VCaP (cell line): Measurements from ENCODE around the gene GJB2.

Experiments used
- H3K27ac ChIP-seq: fragments of 450-650 bp; 2 replicates; pipeline ENCODE4 v1.5.1; 2017
- CTCF ChIP-seq: fragments of 450-650 bp; conservative IDR thresholded peaks from 2 replicates; pipeline ENCODE4 v1.5.1; 2017; ENCODE audit warnings: mild to moderate bottlenecking, moderate library complexity

GJB2 gene

GRCh38 chr13:20144141-20144850 lies 48.4 kb downstream of the GJB2 start:
- H3K27ac ChIP-seq, result no peak overlapping the region
- no peak for TF ChIP-seq CTCF

GRCh38 chr13:20142927-20143480 lies 49.7 kb downstream of the GJB2 start:
- no peak for TF ChIP-seq CTCF
- no peak overlapping the region for H3K27ac ChIP-seq

- H3K27ac ChIP-seq, result no peak overlapping the region
- no peak for TF ChIP-seq CTCF
Observed at GRCh38 chr13:20142023-20142926, 50.5 kb downstream of the GJB2 start.

GRCh38 chr13:20141238-20142022 lies 51.3 kb downstream of the GJB2 start:
- no peak overlapping the region for H3K27ac ChIP-seq
- TF ChIP-seq CTCF, result no peak

GRCh38 chr13:20140487-20140886 lies 52.3 kb downstream of the GJB2 start:
- H3K27ac ChIP-seq, result no peak overlapping the region
- TF ChIP-seq CTCF, result no peak

- no peak overlapping the region for H3K27ac ChIP-seq
- TF ChIP-seq CTCF, result no peak
Observed at GRCh38 chr13:20137875-20138274, 54.9 kb downstream of the GJB2 start.
